Gastrocnemius medialis (tissue), 4 donors: ENCODE data around the gene C10orf71. TPM values are rescaled to one million over a fixed set of nuclear protein-coding genes. Genes with fewer than 3 reads are reported as not detected.

ENCODE experiments used
- ATAC-seq, 2 donors: fragments of 150-250 bp; one replicate each; pipeline ENCODE4 v1.9.1; 2016
- DNase-seq, 2 donors: peaks; one replicate each; pipeline ENCODE4 v3.0.0-alpha.2; 2019
- H3K27ac ChIP-seq, 4 donors: fragments of 200-600 bp; sonication (generic); 1 replicate in 1 of 4; 2 replicates in 3 of 4; pipeline ENCODE4 v1.5.1; 2016 to 2018; ENCODE audit warnings: mild to moderate bottlenecking in 2 of 4, moderate library complexity in 1 of 4
- H3K27me3 ChIP-seq, 3 donors: fragments of 200-600 bp; sonication (generic) in 2 of 3; 1 replicate in 1 of 3; 2 replicates in 2 of 3; pipeline versions ENCODE4 v1.5.1 to v1.6.0; 2016 to 2019; ENCODE audit warnings: mild to moderate bottlenecking in 1 of 3, moderate library complexity in 1 of 3
- H3K36me3 ChIP-seq, 2 donors: fragments of 200-600 bp; sonication (generic) in 1 of 2; one replicate each; pipeline ENCODE4 v1.5.1; 2017 to 2018
- H3K4me1 ChIP-seq, 2 donors: fragments of 200-600 bp; sonication (generic) in 1 of 2; one replicate each; pipeline ENCODE4 v1.5.1; 2016 to 2017; ENCODE audit warnings: mild to moderate bottlenecking in 2 of 2
- H3K4me3 ChIP-seq, 4 donors: fragments of 200-600 bp; sonication (generic) in 3 of 4; 1 replicate in 1 of 4; 2 replicates in 3 of 4; pipeline ENCODE4 v1.5.1; 2016 to 2019; ENCODE audit warnings: mild to moderate bottlenecking in 2 of 4
- H3K9me3 ChIP-seq, 3 donors: fragments of 200-600 bp; sonication (generic) in 2 of 3; 1 replicate in 1 of 3; 2 replicates in 2 of 3; pipeline ENCODE4 v1.5.1; 2016 to 2019
- CTCF ChIP-seq, 5 experiments: fragments of 450-650 bp in 3 of 5; fragments of 200-600 bp in 2 of 5; sonication (generic) in 2 of 5; IDR thresholded peaks in 4 of 5; conservative IDR thresholded peaks in 1 of 5; 1 replicate in 4 of 5; 2 replicates in 1 of 5; pipeline ENCODE4 v1.5.1; 2016 to 2019; ENCODE audit warnings: antibody characterized with exemption in 5 of 5, mild to moderate bottlenecking in 3 of 5, moderate library complexity in 3 of 5
- POLR2A ChIP-seq, 2 donors: fragments of 450-650 bp; IDR thresholded peaks; one replicate each; pipeline ENCODE4 v1.6.1; 2017; ENCODE audit warnings: antibody characterized with exemption in 2 of 2, mild to moderate bottlenecking in 2 of 2, moderate library complexity in 2 of 2
- in situ Hi-C, 4 donors: fragments of 200-750 bp; cut with MboI; loops; one replicate each; pipeline versions ENCODE4 v1.15.0 to v1.8.0; 2017; ENCODE audit warnings: low sequenced_read_pairs in 4 of 4
- intact Hi-C: fragments of 100-400 bp; cut with DNase I; formaldehyde crosslinking; loops from one replicate; pipeline ENCODE4 v1.15.1; 2023; ENCODE audit warnings: low total_unique reads
- total RNA-seq, 4 donors: library from RNA; depleted of rRNA; stranded (reverse); fragments of >200 nt; gene quantifications; one replicate each; pipeline versions ENCODE4 v1.1.0 to v1.2.3, GENCODE V29; 2016

C10orf71 gene
- total RNA-seq, 4 donors from 2014 or later = 26.5 to 208 (median 69.6) TPM

GRCh38 chr10:49366460-49366859, 67.5 kb downstream of the C10orf71 start:
- H3K9me3 ChIP-seq = no peaks in the 10 kb centered on the region
- H3K4me3 ChIP-seq = no peak overlapping the region
- H3K27me3 ChIP-seq = no peaks in the 10 kb centered on the region
- ATAC-seq = no peak
- TF ChIP-seq POLR2A (IDR thresholded peaks at IDR 0.05) (no peak), CTCF (IDR thresholded peaks at IDR 0.05 in 4 of 5, conservative IDR thresholded peaks at IDR 0.05 in 1 of 5) (no peak)
- H3K36me3 ChIP-seq = no peaks in the 10 kb centered on the region
- H3K27ac ChIP-seq = no peak overlapping the region
- in situ Hi-C loops (loop anchor here in 1 of 4 donors (25.0 kb wide), 1 partner anchor 379 kb away; no protein-coding TSS in a partner anchor), intact Hi-C loops (no loop called here)
- no peak for DNase-seq
- H3K4me1 ChIP-seq = no peaks in the 10 kb centered on the region

GRCh38 chr10:49367600-49367999, 68.6 kb downstream of the C10orf71 start:
- H3K4me1 ChIP-seq = no peaks in the 10 kb centered on the region
- in situ Hi-C loops (loop anchor here in 1 of 4 donors (25.0 kb wide), 1 partner anchor 380 kb away; no protein-coding TSS in a partner anchor), intact Hi-C loops (no loop called here)
- no peaks in the 10 kb centered on the region for H3K27me3 ChIP-seq
- ATAC-seq (no peak), DNase-seq (no peak)
- no peak overlapping the region for H3K27ac ChIP-seq
- no peaks in the 10 kb centered on the region for H3K36me3 ChIP-seq
- no peaks in the 10 kb centered on the region for H3K9me3 ChIP-seq
- TF ChIP-seq CTCF (IDR thresholded peaks at IDR 0.05 in 4 of 5, conservative IDR thresholded peaks at IDR 0.05 in 1 of 5) = no peak
- TF ChIP-seq POLR2A (IDR thresholded peaks at IDR 0.05) = no peak
- H3K4me3 ChIP-seq = no peak overlapping the region

- ATAC-seq = no peak
- Histone ChIP-seq H3K9me3 (no peaks in the 10 kb centered on the region), H3K27me3 (no peaks in the 10 kb centered on the region), H3K27ac (no peak overlapping the region), H3K4me3 (no peak overlapping the region), H3K36me3 (no peaks in the 10 kb centered on the region), H3K4me1 (no peaks in the 10 kb centered on the region)
- intact Hi-C loops (no loop called here), in situ Hi-C loops (loop anchor here in 1 of 4 donors (25.0 kb wide), 1 partner anchor 381 kb away; no protein-coding TSS in a partner anchor)
- no peak for DNase-seq
- TF ChIP-seq POLR2A (IDR thresholded peaks at IDR 0.05) (no peak), CTCF (IDR thresholded peaks at IDR 0.05 in 4 of 5, conservative IDR thresholded peaks at IDR 0.05 in 1 of 5) (no peak)
These were observed 69.3 kb downstream of the C10orf71 start for GRCh38 chr10:49368256-49368655.

- H3K27ac ChIP-seq = no peak overlapping the region
- no peaks in the 10 kb centered on the region for H3K9me3 ChIP-seq
- no peaks in the 10 kb centered on the region for H3K36me3 ChIP-seq
- H3K27me3 ChIP-seq = no peaks in the 10 kb centered on the region
- DNase-seq (no peak), ATAC-seq (no peak)
- no peak for TF ChIP-seq CTCF (IDR thresholded peaks at IDR 0.05 in 4 of 5, conservative IDR thresholded peaks at IDR 0.05 in 1 of 5)
- no peak for TF ChIP-seq POLR2A (IDR thresholded peaks at IDR 0.05)
- H3K4me1 ChIP-seq = no peaks in the 10 kb centered on the region
- intact Hi-C loops = no loop called here
- in situ Hi-C loops = loop anchor here in 1 of 4 donors (25.0 kb wide), 1 partner anchor 382 kb away; no protein-coding TSS in a partner anchor
- H3K4me3 ChIP-seq = no peak overlapping the region
These were observed 70.5 kb downstream of the C10orf71 start for GRCh38 chr10:49369216-49370162.
